H1 (cell line): ENCODE data around the gene ZPBP2. TPM values are rescaled to one million over a fixed set of nuclear protein-coding genes. Genes with fewer than 3 reads are reported as not detected.
A peak's percentile ranks its signal among the peaks of the same experiment; 100 is the strongest.

Experiments used
- CTCF ChIA-PET: fragments of 300-600 bp; sonication (Branson Sonifier 250); formaldehyde crosslinking; loops from one replicate; lab custom pipeline; 2021; ENCODE audit not compliant: partially characterized antibody; lab: Charles Lee
- POLR2A ChIA-PET: fragments of 300-600 bp; sonication (Branson Sonifier 250); formaldehyde crosslinking; loops from one replicate; lab custom pipeline; 2021; ENCODE audit warnings: inconsistent platforms; ENCODE audit not compliant: partially characterized antibody; lab: Charles Lee
- DNase-seq, 2 experiments: peaks; one replicate each; pipeline versions ENCODE4 v3.0.0 to v3.0.0-alpha.2; 2010 to 2022; ENCODE audit warnings: low spot score in 2 of 2, low read depth in 1 of 2, mixed read lengths in 1 of 2
- FAIRE-seq: peaks from 2 replicates; lab custom pipeline; 2011; peaks lifted over from hg19 to GRCh38; lab: Jason Lieb, UNC
- H2AFZ ChIP-seq: 2 replicates; pipeline ENCODE4 v1.8.1; 2012; ENCODE audit warnings: low read length, inconsistent platforms
- H2AK5ac ChIP-seq: 2 replicates; pipeline ENCODE4 v1.6.1; 2013; ENCODE audit warnings: low read depth, low read length
- H2BK120ac ChIP-seq: replicated peaks from 2 replicates; pipeline ENCODE3; 2013; ENCODE audit warnings: low read depth, low read length, inconsistent platforms
- H2BK12ac ChIP-seq: 2 replicates; pipeline ENCODE4 v1.6.1; 2013; ENCODE audit warnings: low read depth, low read length
- H2BK15ac ChIP-seq: 2 replicates; pipeline ENCODE4 v1.6.1; 2013; ENCODE audit warnings: low read length
- H2BK20ac ChIP-seq: 2 replicates; pipeline ENCODE4 v1.6.1; 2013; ENCODE audit warnings: low read length
- H2BK5ac ChIP-seq: 2 replicates; pipeline ENCODE4 v1.6.1; 2013; ENCODE audit warnings: low read depth, low read length
- H3K14ac ChIP-seq: 2 replicates; pipeline ENCODE4 v1.6.1; 2013; ENCODE audit warnings: inconsistent platforms; ENCODE audit not compliant: insufficient read length
- H3K18ac ChIP-seq: 2 replicates; pipeline ENCODE4 v1.6.1; 2013; ENCODE audit warnings: low read length; ENCODE audit errors: extremely low read depth
- H3K23ac ChIP-seq: 2 replicates; pipeline ENCODE4 v1.6.1; 2013; ENCODE audit warnings: inconsistent platforms; ENCODE audit not compliant: insufficient read length
- H3K23me2 ChIP-seq: 2 replicates; pipeline ENCODE4 v1.6.1; 2013; ENCODE audit warnings: low read depth, low read length
- H3K27ac ChIP-seq: 2 replicates; pipeline ENCODE4 v1.6.1; 2011; ENCODE audit warnings: low read depth, low read length, inconsistent platforms
- H3K27me3 ChIP-seq, 4 experiments: replicated peaks in 1 of 4; 1 replicate in 1 of 4; 2 replicates in 3 of 4; pipeline versions ENCODE4 v1.6.1 to v1.8.1; 2011 to 2013; ENCODE audit warnings: low read length in 3 of 4, mild to moderate bottlenecking in 3 of 4, inconsistent platforms in 2 of 4, mixed read lengths in 2 of 4, moderate library complexity in 1 of 4; ENCODE audit not compliant: control insufficient read depth in 3 of 4, insufficient read depth in 3 of 4; ENCODE audit errors: extremely low read depth in 1 of 4
- H3K36me3 ChIP-seq, 4 experiments: 2 replicates each; pipeline versions ENCODE4 v1.6.1 to v1.8.1; 2011 to 2013; ENCODE audit warnings: mild to moderate bottlenecking in 4 of 4, low read length in 3 of 4, moderate library complexity in 2 of 4, control low read depth in 1 of 4, inconsistent platforms in 1 of 4; ENCODE audit not compliant: insufficient read depth in 4 of 4, control insufficient read depth in 2 of 4
- H3K4ac ChIP-seq: replicated peaks from 2 replicates; pipeline ENCODE3; 2013; ENCODE audit warnings: low read length, low read depth, mixed read lengths, inconsistent platforms; ENCODE audit not compliant: insufficient read length
- H3K4me1 ChIP-seq, 4 experiments: replicated peaks in 1 of 4; 1 replicate in 1 of 4; 2 replicates in 3 of 4; pipeline versions ENCODE4 v1.6.1 to v1.8.1; 2011 to 2013; ENCODE audit warnings: low read length in 3 of 4, inconsistent platforms in 2 of 4, mixed read lengths in 1 of 4; ENCODE audit not compliant: insufficient read depth in 4 of 4, control insufficient read depth in 3 of 4
- H3K4me2 ChIP-seq, 2 experiments: 2 replicates each; pipeline versions ENCODE4 v1.6.1 to v1.8.1; 2011 to 2013; ENCODE audit warnings: low read depth in 2 of 2, low read length in 2 of 2, control low read depth in 1 of 2, inconsistent platforms in 1 of 2, mild to moderate bottlenecking in 1 of 2; ENCODE audit not compliant: insufficient read depth in 1 of 2
- H3K4me3 ChIP-seq, 4 experiments: fragments of 200-600, 300-600 bp in 1 of 4; sonication (generic), shearing (Covaris generic), sonication (Bioruptor Twin) in 1 of 4; 2 replicates each; pipeline versions ENCODE4 v1.5.1 to v1.8.1; 2011 to 2016; ENCODE audit warnings: low read length in 4 of 4, low read depth in 3 of 4, control low read depth in 2 of 4, inconsistent platforms in 2 of 4, mild to moderate bottlenecking in 2 of 4, mixed read lengths in 1 of 4, moderate library complexity in 1 of 4; ENCODE audit not compliant: insufficient read depth in 2 of 4; ENCODE audit errors: extremely low read depth in 1 of 4
- H3K56ac ChIP-seq: replicated peaks from 2 replicates; pipeline ENCODE3; 2013; ENCODE audit warnings: low read depth, mild to moderate bottlenecking, mixed read lengths, low read length, inconsistent platforms; ENCODE audit not compliant: insufficient read length
- H3K79me1 ChIP-seq: 2 replicates; pipeline ENCODE4 v1.6.1; 2013; ENCODE audit warnings: low read depth, low read length, control low read depth
- H3K79me2 ChIP-seq, 2 experiments: 2 replicates each; pipeline versions ENCODE4 v1.6.1 to v1.8.1; 2012 to 2013; ENCODE audit warnings: low read length in 2 of 2, mild to moderate bottlenecking in 2 of 2, inconsistent platforms in 1 of 2; ENCODE audit not compliant: insufficient read depth in 2 of 2, control insufficient read depth in 1 of 2
- H3K9ac ChIP-seq, 4 experiments: replicated peaks in 1 of 4; 1 replicate in 1 of 4; 2 replicates in 3 of 4; pipeline versions ENCODE4 v1.6.1 to v1.8.1; 2011 to 2013; ENCODE audit warnings: low read depth in 3 of 4, low read length in 3 of 4, control low read depth in 2 of 4, mild to moderate bottlenecking in 2 of 4, moderate library complexity in 2 of 4, inconsistent platforms in 1 of 4; ENCODE audit errors: extremely low read depth in 1 of 4
- H3K9me3 ChIP-seq, 2 experiments: 2 replicates each; pipeline versions ENCODE4 v1.6.1 to v1.8.1; 2012 to 2013; ENCODE audit warnings: mild to moderate bottlenecking in 2 of 2, moderate library complexity in 2 of 2, control low read depth in 1 of 2, inconsistent platforms in 1 of 2, low read depth in 1 of 2, low read length in 1 of 2, mixed read lengths in 1 of 2; ENCODE audit not compliant: insufficient read depth in 2 of 2
- H4K20me1 ChIP-seq, 2 experiments: replicated peaks in 1 of 2; 2 replicates each; pipeline versions ENCODE3 to v1.8.1; 2011 to 2013; ENCODE audit warnings: inconsistent platforms in 2 of 2, low read length in 2 of 2, mild to moderate bottlenecking in 1 of 2; ENCODE audit not compliant: insufficient read depth in 2 of 2, control insufficient read depth in 1 of 2
- H4K5ac ChIP-seq: 2 replicates; pipeline ENCODE4 v1.6.1; 2013; ENCODE audit warnings: low read length, low read depth, mixed read lengths, inconsistent platforms; ENCODE audit not compliant: insufficient read length
- H4K8ac ChIP-seq: 2 replicates; pipeline ENCODE4 v1.8.0; 2013; ENCODE audit warnings: mild to moderate bottlenecking, moderate library complexity, low read length, inconsistent platforms; ENCODE audit not compliant: insufficient read depth; ENCODE audit errors: extremely low read depth
- H4K91ac ChIP-seq: replicated peaks from 2 replicates; pipeline ENCODE3; 2013; ENCODE audit warnings: low read length, mixed read lengths, inconsistent platforms; ENCODE audit not compliant: insufficient read length
- BACH1 ChIP-seq: IDR thresholded peaks from 2 replicates; pipeline ENCODE4 v1.6.1; 2012; ENCODE audit warnings: low read length, improper control_type of control experiment
- BCL11A ChIP-seq, 2 experiments: IDR thresholded peaks; one replicate each; pipeline ENCODE4 v1.6.1; 2011; ENCODE audit warnings: low read depth in 2 of 2, low read length in 2 of 2, mild to moderate bottlenecking in 2 of 2
- CHD1 ChIP-seq: IDR thresholded peaks from 2 replicates; pipeline ENCODE4 v1.6.1; 2012; ENCODE audit warnings: low read depth, low read length, improper control_type of control experiment
- EP300 ChIP-seq, 2 experiments: IDR thresholded peaks; 1 replicate in 1 of 2; 2 replicates in 1 of 2; pipeline ENCODE4 v1.6.1; 2011 to 2012; ENCODE audit warnings: low read depth in 2 of 2, low read length in 2 of 2, mild to moderate bottlenecking in 2 of 2, borderline replicate concordance in 1 of 2, inconsistent platforms in 1 of 2, moderate library complexity in 1 of 2
- JUND ChIP-seq: IDR thresholded peaks from 2 replicates; pipeline ENCODE4 v1.6.1; 2011; ENCODE audit warnings: mild to moderate bottlenecking, improper control_type of control experiment, low read length
- KDM1A ChIP-seq: fragments of 200-600, 300-600 bp; sonication (generic); IDR thresholded peaks from 2 replicates; pipeline ENCODE4 v1.7.1; 2016; ENCODE audit warnings: mild to moderate bottlenecking, low read length, borderline replicate concordance
- RNF2 ChIP-seq: fragments of 200-900, 300-1000 bp; sonication (generic); IDR thresholded peaks from 2 replicates; pipeline ENCODE4 v1.7.1; 2016; ENCODE audit warnings: borderline replicate concordance, low read depth, mild to moderate bottlenecking, antibody characterized with exemption, low read length; ENCODE audit not compliant: poor library complexity, severe bottlenecking; ENCODE audit errors: missing control alignments
- RXRA ChIP-seq: IDR thresholded peaks from 2 replicates; pipeline ENCODE4 v1.6.1; 2011; ENCODE audit warnings: low read depth, mild to moderate bottlenecking, low read length, moderate library complexity; ENCODE audit not compliant: insufficient read depth
- TAF1 ChIP-seq: IDR thresholded peaks from 2 replicates; pipeline ENCODE4 v1.6.1; 2011; ENCODE audit warnings: mild to moderate bottlenecking, low read depth, low read length
- WGBS, 2 experiments: shearing (Covaris generic) in 1 of 2; methylation state at CpG; one replicate each; pipeline versions ENCODE4 v1.1.6 to v1.1.7; 2013 to 2015; ENCODE audit warnings: low lambda C conversion rate in 2 of 2, mixed read lengths in 2 of 2, inconsistent platforms in 1 of 2, low coverage in 1 of 2, missing lambda C conversion rate in 1 of 2; ENCODE audit not compliant: insufficient replicate concordance in 2 of 2, insufficient coverage in 1 of 2, insufficient read length in 1 of 2; ENCODE audit errors: extremely low coverage in 1 of 2, missing lambda C conversion rate in 1 of 2; 5-methylcytosine and 5-hydroxymethylcytosine counted together
- polyA plus RNA-seq, 7 experiments: library from polyadenylated mRNA; depleted of rRNA in 3 of 7; stranded (reverse) in 5 of 7; unstranded in 2 of 7; fragments of >200 nt in 5 of 7; fragments of 200-250 nt in 2 of 7; gene quantifications; 1 replicate in 5 of 7; 2 replicates in 1 of 7; 4 replicates in 1 of 7; pipeline versions ENCODE4 v1.2.1 to v1.2.3, GENCODE V29; 2011 to 2013; ENCODE audit warnings: missing spikeins in 2 of 7, mixed read lengths in 2 of 7
- total RNA-seq: library from RNA; stranded (reverse); fragmentation: NEBNext Ultra II Directional; extraction: Animal tissue kit (Norgen Biotek cat#: 25700); gene quantifications from 2 replicates; pipeline ENCODE4 v1.2.1, GENCODE V29; 2021

The ZPBP2 gene
- total and polyA plus RNA-seq, 2 of the 8 experiments (the other 6 are each of a cell fraction or from before 2014, with no cell fraction given): not detected

DNA sequence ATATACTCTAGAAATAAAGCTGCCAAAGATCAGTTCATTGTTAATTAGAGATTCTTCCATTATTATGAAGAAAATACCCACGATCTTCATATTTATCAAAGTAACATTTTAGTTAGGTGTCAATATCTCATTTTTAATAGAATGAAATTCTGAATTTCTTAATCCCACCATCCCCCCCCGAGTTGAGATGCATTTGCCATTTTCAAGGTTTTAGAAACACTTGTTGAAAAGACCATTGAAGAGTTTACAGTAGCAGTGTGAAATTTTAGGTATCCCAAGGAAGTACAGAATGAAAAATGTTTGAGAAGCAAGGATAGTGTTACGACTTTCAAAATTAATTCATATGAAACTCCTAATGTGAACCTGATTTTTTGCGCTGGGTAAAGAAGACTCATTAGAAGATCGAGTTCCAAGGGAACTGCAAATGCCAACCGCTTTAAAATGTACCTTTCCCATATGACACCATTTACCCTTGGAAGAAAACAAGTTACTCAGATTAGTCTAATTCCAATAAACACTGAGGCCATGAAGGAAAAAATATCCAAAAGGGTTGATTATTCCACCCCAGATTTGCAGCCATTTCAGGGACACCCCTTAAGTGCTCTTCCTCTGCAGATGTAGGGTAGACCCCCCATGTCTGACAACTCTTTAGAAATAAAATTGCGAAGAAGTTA is 4.6 kb upstream of the ZPBP2 start:
- no peak overlapping the region for H3K23ac ChIP-seq
- H2BK5ac ChIP-seq: no peak overlapping the region
- peak overlapping the region; percentile 20 to 55; a peak in 2 of 4 replicates for H3K4me2 ChIP-seq
- no peaks in the 10 kb centered on the region for H3K9me3 ChIP-seq
- 0 out of 2 replicates have a peak overlapping the region, but pooled peaks have one; percentile 43 for H2AFZ ChIP-seq
- H3K9ac ChIP-seq: no peak overlapping the region
- no peaks in the 10 kb centered on the region for H3K79me1 ChIP-seq
- no peaks in the 10 kb centered on the region for H3K36me3 ChIP-seq
- peaks cover 0 to 3% (median 0%) of the 10 kb centered on the region in 4 experiments; a peak in 2 of 7 replicates for H3K4me1 ChIP-seq
- no peak for DNase-seq
- H3K56ac ChIP-seq: no peak overlapping the region
- ChIA-PET CTCF (interaction anchor here (0.9 kb wide), 1 partner anchor 56 kb away, joined by 3 read pairs; no protein-coding TSS in a partner anchor), POLR2A (interaction anchor here (1.0 kb wide), 1 partner anchor 11 kb away, joined by 4 read pairs; no protein-coding TSS in a partner anchor)
- H2BK15ac ChIP-seq: no peak overlapping the region
- no peak overlapping the region for H3K27ac ChIP-seq
- no peak overlapping the region for H2AK5ac ChIP-seq
- H3K4ac ChIP-seq: no peak overlapping the region
- WGBS, 2 experiments: 83% methylated on average over 7 of the region's 7 CpGs; no CpG with 5 or more reads in 1 of the 2 experiments
- no peak for FAIRE-seq
- H2BK12ac ChIP-seq: no peak overlapping the region
- no peaks in the 10 kb centered on the region for H3K79me2 ChIP-seq
- H4K20me1 ChIP-seq: no peaks in the 10 kb centered on the region
- no peak overlapping the region for H2BK20ac ChIP-seq
- TF ChIP-seq TAF1 (no peak), BACH1 (no peak), RNF2 (no peak), KDM1A (no peak), CHD1 (no peak), BCL11A (IDR thresholded peaks at IDR 0.05; ENCODE audit: low read depth in 2 of 2, low read length in 2 of 2) (no peak), JUND (no peak), RXRA (no peak), EP300 (IDR thresholded peaks at IDR 0.05; ENCODE audit: borderline replicate concordance in 1 of 2, low read depth in 2 of 2, low read length in 2 of 2) (no peak)
- peaks cover 9 to 34% (median 28%) of the 10 kb centered on the region in 4 experiments for H3K27me3 ChIP-seq
- H3K23me2 ChIP-seq: no peaks in the 10 kb centered on the region
- H3K4me3 ChIP-seq: peak overlapping the region in 1 of 4 experiments; percentile 39; a peak in 1 of 8 replicates
- no peak overlapping the region for H4K8ac ChIP-seq
- no peak overlapping the region for H4K91ac ChIP-seq
- H3K14ac ChIP-seq: no peak overlapping the region
- no peak overlapping the region for H4K5ac ChIP-seq
- H3K18ac ChIP-seq: no peak overlapping the region
- H2BK120ac ChIP-seq: no peak overlapping the region
